H1 (cell line): ENCODE measurements around the gene MAP6. TPM values are rescaled to one million over a fixed set of nuclear protein-coding genes. Genes with fewer than 3 reads are reported as not detected.

Source experiments
- CTCF ChIA-PET: fragments of 300-600 bp; sonication (Branson Sonifier 250); formaldehyde crosslinking; loops from one replicate; lab custom pipeline; 2021; ENCODE audit not compliant: partially characterized antibody; lab: Charles Lee
- POLR2A ChIA-PET: fragments of 300-600 bp; sonication (Branson Sonifier 250); formaldehyde crosslinking; loops from one replicate; lab custom pipeline; 2021; ENCODE audit warnings: inconsistent platforms; ENCODE audit not compliant: partially characterized antibody; lab: Charles Lee
- DNase-seq, 2 experiments: peaks; one replicate each; pipeline versions ENCODE4 v3.0.0 to v3.0.0-alpha.2; 2010 to 2022; ENCODE audit warnings: low spot score in 2 of 2, low read depth in 1 of 2, mixed read lengths in 1 of 2
- FAIRE-seq: peaks from 2 replicates; lab custom pipeline; 2011; peaks lifted over from hg19 to GRCh38; lab: Jason Lieb, UNC
- H2AFZ ChIP-seq: 2 replicates; pipeline ENCODE4 v1.8.1; 2012; ENCODE audit warnings: low read length, inconsistent platforms
- H2AK5ac ChIP-seq: 2 replicates; pipeline ENCODE4 v1.6.1; 2013; ENCODE audit warnings: low read depth, low read length
- H2BK120ac ChIP-seq: replicated peaks from 2 replicates; pipeline ENCODE3; 2013; ENCODE audit warnings: low read depth, low read length, inconsistent platforms
- H2BK12ac ChIP-seq: 2 replicates; pipeline ENCODE4 v1.6.1; 2013; ENCODE audit warnings: low read depth, low read length
- H2BK15ac ChIP-seq: 2 replicates; pipeline ENCODE4 v1.6.1; 2013; ENCODE audit warnings: low read length
- H2BK20ac ChIP-seq: 2 replicates; pipeline ENCODE4 v1.6.1; 2013; ENCODE audit warnings: low read length
- H2BK5ac ChIP-seq: 2 replicates; pipeline ENCODE4 v1.6.1; 2013; ENCODE audit warnings: low read depth, low read length
- H3K14ac ChIP-seq: 2 replicates; pipeline ENCODE4 v1.6.1; 2013; ENCODE audit warnings: inconsistent platforms; ENCODE audit not compliant: insufficient read length
- H3K18ac ChIP-seq: 2 replicates; pipeline ENCODE4 v1.6.1; 2013; ENCODE audit warnings: low read length; ENCODE audit errors: extremely low read depth
- H3K23ac ChIP-seq: 2 replicates; pipeline ENCODE4 v1.6.1; 2013; ENCODE audit warnings: inconsistent platforms; ENCODE audit not compliant: insufficient read length
- H3K23me2 ChIP-seq: 2 replicates; pipeline ENCODE4 v1.6.1; 2013; ENCODE audit warnings: low read depth, low read length
- H3K27ac ChIP-seq: 2 replicates; pipeline ENCODE4 v1.6.1; 2011; ENCODE audit warnings: low read depth, low read length, inconsistent platforms
- H3K27me3 ChIP-seq, 4 experiments: replicated peaks in 1 of 4; 1 replicate in 1 of 4; 2 replicates in 3 of 4; pipeline versions ENCODE4 v1.6.1 to v1.8.1; 2011 to 2013; ENCODE audit warnings: low read length in 3 of 4, mild to moderate bottlenecking in 3 of 4, inconsistent platforms in 2 of 4, mixed read lengths in 2 of 4, moderate library complexity in 1 of 4; ENCODE audit not compliant: control insufficient read depth in 3 of 4, insufficient read depth in 3 of 4; ENCODE audit errors: extremely low read depth in 1 of 4
- H3K36me3 ChIP-seq, 4 experiments: 2 replicates each; pipeline versions ENCODE4 v1.6.1 to v1.8.1; 2011 to 2013; ENCODE audit warnings: mild to moderate bottlenecking in 4 of 4, low read length in 3 of 4, moderate library complexity in 2 of 4, control low read depth in 1 of 4, inconsistent platforms in 1 of 4; ENCODE audit not compliant: insufficient read depth in 4 of 4, control insufficient read depth in 2 of 4
- H3K4ac ChIP-seq: replicated peaks from 2 replicates; pipeline ENCODE3; 2013; ENCODE audit warnings: low read length, low read depth, mixed read lengths, inconsistent platforms; ENCODE audit not compliant: insufficient read length
- H3K4me1 ChIP-seq, 4 experiments: replicated peaks in 1 of 4; 1 replicate in 1 of 4; 2 replicates in 3 of 4; pipeline versions ENCODE4 v1.6.1 to v1.8.1; 2011 to 2013; ENCODE audit warnings: low read length in 3 of 4, inconsistent platforms in 2 of 4, mixed read lengths in 1 of 4; ENCODE audit not compliant: insufficient read depth in 4 of 4, control insufficient read depth in 3 of 4
- H3K4me2 ChIP-seq, 2 experiments: 2 replicates each; pipeline versions ENCODE4 v1.6.1 to v1.8.1; 2011 to 2013; ENCODE audit warnings: low read depth in 2 of 2, low read length in 2 of 2, control low read depth in 1 of 2, inconsistent platforms in 1 of 2, mild to moderate bottlenecking in 1 of 2; ENCODE audit not compliant: insufficient read depth in 1 of 2
- H3K4me3 ChIP-seq, 4 experiments: fragments of 200-600, 300-600 bp in 1 of 4; sonication (generic), shearing (Covaris generic), sonication (Bioruptor Twin) in 1 of 4; 2 replicates each; pipeline versions ENCODE4 v1.5.1 to v1.8.1; 2011 to 2016; ENCODE audit warnings: low read length in 4 of 4, low read depth in 3 of 4, control low read depth in 2 of 4, inconsistent platforms in 2 of 4, mild to moderate bottlenecking in 2 of 4, mixed read lengths in 1 of 4, moderate library complexity in 1 of 4; ENCODE audit not compliant: insufficient read depth in 2 of 4; ENCODE audit errors: extremely low read depth in 1 of 4
- H3K56ac ChIP-seq: replicated peaks from 2 replicates; pipeline ENCODE3; 2013; ENCODE audit warnings: low read depth, mild to moderate bottlenecking, mixed read lengths, low read length, inconsistent platforms; ENCODE audit not compliant: insufficient read length
- H3K79me1 ChIP-seq: 2 replicates; pipeline ENCODE4 v1.6.1; 2013; ENCODE audit warnings: low read depth, low read length, control low read depth
- H3K79me2 ChIP-seq, 2 experiments: 2 replicates each; pipeline versions ENCODE4 v1.6.1 to v1.8.1; 2012 to 2013; ENCODE audit warnings: low read length in 2 of 2, mild to moderate bottlenecking in 2 of 2, inconsistent platforms in 1 of 2; ENCODE audit not compliant: insufficient read depth in 2 of 2, control insufficient read depth in 1 of 2
- H3K9ac ChIP-seq, 4 experiments: replicated peaks in 1 of 4; 1 replicate in 1 of 4; 2 replicates in 3 of 4; pipeline versions ENCODE4 v1.6.1 to v1.8.1; 2011 to 2013; ENCODE audit warnings: low read depth in 3 of 4, low read length in 3 of 4, control low read depth in 2 of 4, mild to moderate bottlenecking in 2 of 4, moderate library complexity in 2 of 4, inconsistent platforms in 1 of 4; ENCODE audit errors: extremely low read depth in 1 of 4
- H3K9me3 ChIP-seq, 2 experiments: 2 replicates each; pipeline versions ENCODE4 v1.6.1 to v1.8.1; 2012 to 2013; ENCODE audit warnings: mild to moderate bottlenecking in 2 of 2, moderate library complexity in 2 of 2, control low read depth in 1 of 2, inconsistent platforms in 1 of 2, low read depth in 1 of 2, low read length in 1 of 2, mixed read lengths in 1 of 2; ENCODE audit not compliant: insufficient read depth in 2 of 2
- H4K20me1 ChIP-seq, 2 experiments: replicated peaks in 1 of 2; 2 replicates each; pipeline versions ENCODE3 to v1.8.1; 2011 to 2013; ENCODE audit warnings: inconsistent platforms in 2 of 2, low read length in 2 of 2, mild to moderate bottlenecking in 1 of 2; ENCODE audit not compliant: insufficient read depth in 2 of 2, control insufficient read depth in 1 of 2
- H4K5ac ChIP-seq: 2 replicates; pipeline ENCODE4 v1.6.1; 2013; ENCODE audit warnings: low read length, low read depth, mixed read lengths, inconsistent platforms; ENCODE audit not compliant: insufficient read length
- H4K8ac ChIP-seq: 2 replicates; pipeline ENCODE4 v1.8.0; 2013; ENCODE audit warnings: mild to moderate bottlenecking, moderate library complexity, low read length, inconsistent platforms; ENCODE audit not compliant: insufficient read depth; ENCODE audit errors: extremely low read depth
- H4K91ac ChIP-seq: replicated peaks from 2 replicates; pipeline ENCODE3; 2013; ENCODE audit warnings: low read length, mixed read lengths, inconsistent platforms; ENCODE audit not compliant: insufficient read length
- CHD1 ChIP-seq: IDR thresholded peaks from 2 replicates; pipeline ENCODE4 v1.6.1; 2012; ENCODE audit warnings: low read depth, low read length, improper control_type of control experiment
- EP300 ChIP-seq, 2 experiments: IDR thresholded peaks; 1 replicate in 1 of 2; 2 replicates in 1 of 2; pipeline ENCODE4 v1.6.1; 2011 to 2012; ENCODE audit warnings: low read depth in 2 of 2, low read length in 2 of 2, mild to moderate bottlenecking in 2 of 2, borderline replicate concordance in 1 of 2, inconsistent platforms in 1 of 2, moderate library complexity in 1 of 2
- KDM4A ChIP-seq: IDR thresholded peaks from one replicate; pipeline ENCODE4 v1.7.1; 2012; ENCODE audit warnings: low read depth, mild to moderate bottlenecking, moderate library complexity, low read length, inconsistent platforms; ENCODE audit not compliant: severe bottlenecking
- POLR2A ChIP-seq, 2 experiments: IDR thresholded peaks; 1 replicate in 1 of 2; 2 replicates in 1 of 2; pipeline ENCODE4 v1.6.1; 2011; ENCODE audit warnings: low read depth in 2 of 2, low read length in 2 of 2, mild to moderate bottlenecking in 2 of 2; ENCODE audit errors: control extremely low read depth in 1 of 2
- RAD21 ChIP-seq, 2 experiments: IDR thresholded peaks in 1 of 2; conservative IDR thresholded peaks in 1 of 2; 2 replicates each; pipeline ENCODE4 v1.6.1; 2011; ENCODE audit warnings: low read depth in 2 of 2, low read length in 2 of 2, improper control_type of control experiment in 1 of 2, inconsistent platforms in 1 of 2, mild to moderate bottlenecking in 1 of 2, moderate library complexity in 1 of 2
- RXRA ChIP-seq: IDR thresholded peaks from 2 replicates; pipeline ENCODE4 v1.6.1; 2011; ENCODE audit warnings: low read depth, mild to moderate bottlenecking, low read length, moderate library complexity; ENCODE audit not compliant: insufficient read depth
- SP2 ChIP-seq: IDR thresholded peaks from 2 replicates; pipeline ENCODE4 v1.6.1; 2012; ENCODE audit warnings: mild to moderate bottlenecking, low read length, inconsistent platforms
- TAF1 ChIP-seq: IDR thresholded peaks from 2 replicates; pipeline ENCODE4 v1.6.1; 2011; ENCODE audit warnings: mild to moderate bottlenecking, low read depth, low read length
- TCF12 ChIP-seq: IDR thresholded peaks from 2 replicates; pipeline ENCODE4 v1.6.1; 2011; ENCODE audit warnings: low read depth, mild to moderate bottlenecking, low read length
- WGBS, 2 experiments: shearing (Covaris generic) in 1 of 2; methylation state at CpG; one replicate each; pipeline versions ENCODE4 v1.1.6 to v1.1.7; 2013 to 2015; ENCODE audit warnings: low lambda C conversion rate in 2 of 2, mixed read lengths in 2 of 2, inconsistent platforms in 1 of 2, low coverage in 1 of 2, missing lambda C conversion rate in 1 of 2; ENCODE audit not compliant: insufficient replicate concordance in 2 of 2, insufficient coverage in 1 of 2, insufficient read length in 1 of 2; ENCODE audit errors: extremely low coverage in 1 of 2, missing lambda C conversion rate in 1 of 2; 5-methylcytosine and 5-hydroxymethylcytosine counted together
- polyA plus RNA-seq, 7 experiments: library from polyadenylated mRNA; depleted of rRNA in 3 of 7; stranded (reverse) in 5 of 7; unstranded in 2 of 7; fragments of >200 nt in 5 of 7; fragments of 200-250 nt in 2 of 7; gene quantifications; 1 replicate in 5 of 7; 2 replicates in 1 of 7; 4 replicates in 1 of 7; pipeline versions ENCODE4 v1.2.1 to v1.2.3, GENCODE V29; 2011 to 2013; ENCODE audit warnings: missing spikeins in 2 of 7, mixed read lengths in 2 of 7
- total RNA-seq: library from RNA; stranded (reverse); fragmentation: NEBNext Ultra II Directional; extraction: Animal tissue kit (Norgen Biotek cat#: 25700); gene quantifications from 2 replicates; pipeline ENCODE4 v1.2.1, GENCODE V29; 2021

MAP6 gene
- total and polyA plus RNA-seq, 2 of the 8 experiments (the other 6 are each of a cell fraction or from before 2014, with no cell fraction given), result 0.54 to 0.89 TPM

GRCh38 chr11:75652936-75653335 lies 15.9 kb downstream of the MAP6 start:
- Histone ChIP-seq H4K8ac (no peak overlapping the region), H3K79me2 (no peaks in the 10 kb centered on the region), H3K56ac (no peak overlapping the region), H3K14ac (no peak overlapping the region), H3K79me1 (no peaks in the 10 kb centered on the region), H3K36me3 (no peaks in the 10 kb centered on the region), H3K4me1 (peaks cover 0 to 4% (median 0%) of the 10 kb centered on the region in 4 experiments; a peak in 1 of 7 replicates), H3K27me3 (no peaks in the 10 kb centered on the region), H3K9ac (no peak overlapping the region; a peak in 1 of 7 replicates), H2BK12ac (no peak overlapping the region), H2BK20ac (no peak overlapping the region), H3K18ac (no peak overlapping the region), H2AFZ (no peak overlapping the region), H2AK5ac (no peak overlapping the region), H3K4me2 (no peak overlapping the region), H3K9me3 (no peaks in the 10 kb centered on the region), H2BK5ac (no peak overlapping the region), H4K20me1 (no peaks in the 10 kb centered on the region), H3K23me2 (no peaks in the 10 kb centered on the region), H2BK15ac (no peak overlapping the region), H3K4ac (no peak overlapping the region), H3K4me3 (no peak overlapping the region), H4K5ac (no peak overlapping the region), H2BK120ac (no peak overlapping the region), H3K27ac (no peak overlapping the region), H4K91ac (no peak overlapping the region), H3K23ac (no peak overlapping the region)
- DNase-seq, result no peak
- 92% methylated on average over 6 of the region's 6 CpGs; no CpG with 5 or more reads in 1 of the 2 experiments for WGBS, 2 experiments
- no peak for FAIRE-seq
- ChIA-PET POLR2A (no interaction called here), CTCF (interaction anchor here (1.1 kb wide), 1 partner anchor 25 kb away, joined by 3 read pairs; no protein-coding TSS in a partner anchor)
- TF ChIP-seq POLR2A (IDR thresholded peaks at IDR 0.05; ENCODE audit: control extremely low read depth in 1 of 2, low read depth in 2 of 2, low read length in 2 of 2) (no peak), SP2 (no peak), TCF12 (no peak), CHD1 (no peak), TAF1 (no peak), EP300 (IDR thresholded peaks at IDR 0.05; ENCODE audit: borderline replicate concordance in 1 of 2, low read depth in 2 of 2, low read length in 2 of 2) (no peak), RXRA (no peak), KDM4A (no peak), RAD21 (IDR thresholded peaks at IDR 0.05 in 1 of 2, conservative IDR thresholded peaks at IDR 0.05 in 1 of 2; ENCODE audit: low read depth in 2 of 2, low read length in 2 of 2) (no peak)
